ENCODE data around the gene REG1A. TPM values are rescaled to one million over a fixed set of nuclear protein-coding genes. Genes with fewer than 3 reads are reported as not detected.

The REG1A gene
- total RNA-seq, 2 donors from 2014 or later = not detected

DNA sequence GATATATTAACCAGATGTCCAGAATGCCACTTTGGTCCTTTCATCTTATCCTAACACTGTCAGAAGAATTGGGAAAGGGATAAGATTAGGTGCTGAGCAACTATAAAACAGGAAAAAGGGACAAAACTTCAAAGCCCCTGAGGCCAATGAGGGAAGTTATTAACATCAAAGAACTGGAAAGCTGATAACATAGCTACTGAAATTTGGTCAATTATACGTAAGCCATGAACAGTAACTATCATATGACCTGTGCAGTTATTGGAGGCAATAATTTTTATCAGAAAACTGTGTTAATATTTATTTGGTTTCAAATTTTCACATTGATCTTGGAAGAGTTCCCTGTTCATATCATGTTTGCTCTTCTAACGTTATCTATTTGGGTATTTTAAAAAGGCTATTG lies 41.8 kb downstream of the REG1A start:
- no peak overlapping the region for H3K4me3 ChIP-seq
- DNase-seq (ENCODE audit: low spot score) = no peak
- intact Hi-C loops (cut with DNase I) = no loop called here
- no peaks in the 10 kb centered on the region for H3K4me1 ChIP-seq (replicated peaks)
- WGBS = 29% methylated on average over 2 of the region's 2 CpGs
- no peaks in the 10 kb centered on the region for H3K27me3 ChIP-seq (replicated peaks; ENCODE audit: insufficient read depth)
- TF ChIP-seq, protein P1, sequence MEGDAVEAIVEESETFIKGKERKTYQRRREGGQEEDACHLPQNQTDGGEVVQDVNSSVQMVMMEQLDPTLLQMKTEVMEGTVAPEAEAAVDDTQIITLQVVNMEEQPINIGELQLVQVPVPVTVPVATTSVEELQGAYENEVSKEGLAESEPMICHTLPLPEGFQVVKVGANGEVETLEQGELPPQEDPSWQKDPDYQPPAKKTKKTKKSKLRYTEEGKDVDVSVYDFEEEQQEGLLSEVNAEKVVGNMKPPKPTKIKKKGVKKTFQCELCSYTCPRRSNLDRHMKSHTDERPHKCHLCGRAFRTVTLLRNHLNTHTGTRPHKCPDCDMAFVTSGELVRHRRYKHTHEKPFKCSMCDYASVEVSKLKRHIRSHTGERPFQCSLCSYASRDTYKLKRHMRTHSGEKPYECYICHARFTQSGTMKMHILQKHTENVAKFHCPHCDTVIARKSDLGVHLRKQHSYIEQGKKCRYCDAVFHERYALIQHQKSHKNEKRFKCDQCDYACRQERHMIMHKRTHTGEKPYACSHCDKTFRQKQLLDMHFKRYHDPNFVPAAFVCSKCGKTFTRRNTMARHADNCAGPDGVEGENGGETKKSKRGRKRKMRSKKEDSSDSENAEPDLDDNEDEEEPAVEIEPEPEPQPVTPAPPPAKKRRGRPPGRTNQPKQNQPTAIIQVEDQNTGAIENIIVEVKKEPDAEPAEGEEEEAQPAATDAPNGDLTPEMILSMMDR (IDR thresholded peaks at IDR 0.05) = no peak
- no peak for TF ChIP-seq POLR2AphosphoS5 (IDR thresholded peaks at IDR 0.05)
- TF ChIP-seq POLR2A (IDR thresholded peaks at IDR 0.05) = no peak
- no peaks in the 10 kb centered on the region for H3K9me3 ChIP-seq
- H3K27ac ChIP-seq = no peak overlapping the region
- no peaks in the 10 kb centered on the region for H3K36me3 ChIP-seq

DNA sequence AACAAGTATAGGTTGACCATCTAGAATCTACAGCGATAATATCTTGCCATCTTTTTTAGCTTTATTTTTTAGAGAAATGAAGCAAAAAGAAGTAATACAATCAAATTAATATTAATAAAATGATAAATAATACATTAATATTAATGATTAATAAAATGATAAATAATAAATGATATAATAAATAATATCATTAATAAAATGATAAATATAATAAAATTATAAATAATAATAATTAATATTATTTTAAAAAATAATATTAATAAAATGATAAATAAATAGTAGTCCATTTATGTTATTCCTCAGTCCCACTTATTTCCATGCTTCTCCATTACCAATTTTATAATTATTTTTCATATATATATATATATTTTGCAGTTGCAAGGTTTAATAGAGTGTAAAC lies 42.5 kb downstream of the REG1A start:
- no peaks in the 10 kb centered on the region for H3K36me3 ChIP-seq
- H3K9me3 ChIP-seq = no peaks in the 10 kb centered on the region
- TF ChIP-seq POLR2AphosphoS5 (IDR thresholded peaks at IDR 0.05) (no peak), POLR2A (IDR thresholded peaks at IDR 0.05) (no peak)
- TF ChIP-seq, protein P1 (IDR thresholded peaks at IDR 0.05) = no peak
- WGBS = 98% methylated on average over 1 of the region's 1 CpG
- no peaks in the 10 kb centered on the region for H3K27me3 ChIP-seq (replicated peaks; ENCODE audit: insufficient read depth)
- H3K27ac ChIP-seq = no peak overlapping the region
- intact Hi-C loops (cut with DNase I) = no loop called here
- H3K4me3 ChIP-seq = no peak overlapping the region
- H3K4me1 ChIP-seq (replicated peaks) = no peaks in the 10 kb centered on the region
- no peak for DNase-seq (ENCODE audit: low spot score)

DNA sequence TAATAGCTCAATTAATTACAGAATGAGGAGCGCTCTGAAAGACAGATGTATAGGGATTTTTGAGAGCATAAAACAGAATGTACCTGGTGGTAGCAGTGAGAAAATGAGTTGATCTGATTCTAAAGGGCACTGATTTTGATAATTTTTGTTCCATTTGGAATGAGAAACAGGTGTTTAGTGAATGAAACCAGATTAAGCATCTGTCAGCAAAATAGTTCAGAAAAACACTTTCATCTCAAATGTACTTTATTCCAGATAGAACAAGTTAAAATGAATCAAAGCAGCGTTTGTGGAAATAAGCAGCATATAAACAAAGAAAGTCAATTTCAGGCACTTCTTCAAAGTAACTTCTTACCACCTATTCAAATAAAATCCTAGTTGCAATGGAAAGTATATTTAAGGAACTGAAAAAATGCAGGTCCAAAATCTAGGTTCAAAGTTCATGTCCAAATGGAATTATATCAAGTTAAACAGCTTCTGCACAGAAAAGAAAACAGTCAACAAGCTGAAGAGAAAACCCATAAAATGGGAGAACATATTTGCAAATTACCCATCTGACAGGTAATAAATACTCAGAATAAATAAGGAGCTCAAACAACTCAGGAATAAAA lies 51.2 kb downstream of the REG1A start:
- Histone ChIP-seq H3K27me3 (replicated peaks; ENCODE audit: insufficient read depth) (no peaks in the 10 kb centered on the region), H3K4me3 (no peak overlapping the region), H3K27ac (no peak overlapping the region), H3K9me3 (no peaks in the 10 kb centered on the region), H3K36me3 (no peaks in the 10 kb centered on the region), H3K4me1 (replicated peaks) (no peaks in the 10 kb centered on the region)
- TF ChIP-seq POLR2AphosphoS5 (IDR thresholded peaks at IDR 0.05) (peak; percentile 42), POLR2A (IDR thresholded peaks at IDR 0.05) (no peak)
- TF ChIP-seq, protein P1 (IDR thresholded peaks at IDR 0.05) = no peak
- intact Hi-C loops (cut with DNase I) = no loop called here
- WGBS = 72% methylated on average over 2 of the region's 2 CpGs
- DNase-seq (ENCODE audit: low spot score) = no peak

Other genes with a start within 250 kb of the REG1A start
- 10 to 100 TPM in 1 of 2 donors, not detected in 1; 52.0 TPM for gene REG3G, start 94.8 kb upstream of the REG1A start, total RNA-seq
- gene REG1B, start 32.5 kb upstream of the REG1A start, total RNA-seq = not detected
- not detected for gene REG3A, start 39.3 kb downstream of the REG1A start, total RNA-seq

Data from prostate gland (tissue), 2 donors.